OCI-LY3 (cell line): Measurements from ENCODE around the gene SIAH3.

Source experiments
- H2AFZ ChIP-seq: fragments of 200-600, 300-600 bp; shearing (Covaris generic); 2 replicates; pipeline ENCODE4 v1.6.0; 2014; ENCODE audit warnings: antibody characterized with exemption, low read depth, low read length
- H3K27ac ChIP-seq: fragments of 200-600, 300-600 bp; sonication (generic); 2 replicates; pipeline ENCODE4 v1.5.1; 2014; ENCODE audit warnings: mild to moderate bottlenecking, low read length, moderate library complexity, mixed read lengths
- H3K27me3 ChIP-seq: fragments of 200-600, 300-600 bp; sonication (generic); 2 replicates; pipeline ENCODE4 v1.6.1; 2014; ENCODE audit warnings: low read depth, low read length, mixed read lengths
- H3K36me3 ChIP-seq: fragments of 200-600, 300-600 bp; sonication (generic); replicated peaks from 2 replicates; pipeline ENCODE3; 2014; ENCODE audit warnings: low read depth, low read length, mixed read lengths
- H3K4me1 ChIP-seq: fragments of 300-600, 200-600 bp; sonication (generic); 2 replicates; pipeline ENCODE4 v1.6.1; 2014; ENCODE audit warnings: low read length, mixed read lengths
- H3K4me2 ChIP-seq: fragments of 200-600, 300-600 bp; sonication (generic); 2 replicates; pipeline ENCODE4 v1.6.1; 2014; ENCODE audit warnings: low read length, mixed read lengths
- H3K4me3 ChIP-seq: fragments of 300-600, 200-600 bp; sonication (generic); 2 replicates; pipeline ENCODE4 v1.5.1; 2014; ENCODE audit warnings: antibody characterized with exemption, mild to moderate bottlenecking, low read length, moderate library complexity
- H3K79me2 ChIP-seq: fragments of 300-600, 200-600 bp; shearing (Covaris generic); 2 replicates; pipeline ENCODE4 v1.6.1; 2014; ENCODE audit warnings: mild to moderate bottlenecking, low read length, mixed read lengths
- H3K9ac ChIP-seq: fragments of 300-600, 200-600 bp; shearing (Covaris generic); 2 replicates; pipeline ENCODE4 v1.6.0; 2014; ENCODE audit warnings: mild to moderate bottlenecking, low read length, moderate library complexity
- H3K9me3 ChIP-seq: fragments of 200-600, 300-600 bp; shearing (Covaris generic); 2 replicates; pipeline ENCODE4 v1.6.1; 2014; ENCODE audit warnings: low read length, mixed read lengths; ENCODE audit not compliant: insufficient read depth
- H4K20me1 ChIP-seq: fragments of 200-600, 300-600 bp; sonication (generic); 2 replicates; pipeline ENCODE4 v1.6.1; 2016; ENCODE audit warnings: low read length, mixed read lengths; ENCODE audit not compliant: insufficient read depth
- CTCF ChIP-seq: fragments of 200-600, 300-600 bp; sonication (generic); IDR thresholded peaks from 2 replicates; pipeline ENCODE4 v1.5.1; 2014; ENCODE audit warnings: antibody characterized with exemption, low read length, low read depth
- EZH2phosphoT487 ChIP-seq: fragments of 200-600 bp; shearing (Covaris generic); IDR thresholded peaks from 2 replicates; pipeline ENCODE4 v1.6.1; 2018; ENCODE audit warnings: antibody characterized with exemption, mixed run types, low read depth

SIAH3 gene

DNA sequence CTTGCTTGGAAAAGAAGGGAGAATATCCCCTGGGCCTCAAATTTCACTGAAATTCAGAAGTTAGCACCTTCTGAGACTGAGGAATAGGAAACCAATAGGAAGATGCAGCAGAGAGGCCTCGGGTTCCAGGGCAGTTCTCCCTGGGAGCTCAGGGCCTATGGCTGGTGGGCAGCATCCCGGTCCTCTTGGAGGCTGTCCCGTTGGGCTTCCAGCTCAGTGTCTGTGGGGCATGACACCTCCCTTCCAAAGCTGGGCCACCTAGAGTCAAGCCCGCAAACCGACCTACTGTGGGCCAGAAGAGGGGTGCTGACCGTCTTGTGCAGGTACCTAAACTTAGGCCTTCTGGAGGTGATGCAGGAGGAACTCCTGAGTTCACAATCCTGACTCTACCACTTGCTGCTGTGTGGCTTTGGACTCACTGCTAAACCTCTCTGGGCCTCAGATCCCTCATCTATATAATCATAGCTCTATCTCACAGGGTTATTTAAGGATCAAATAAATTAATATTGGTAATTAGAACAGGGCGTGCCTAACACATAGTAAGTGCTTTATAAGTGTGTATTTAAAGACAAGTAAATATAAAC, 17.1 kb downstream of the SIAH3 start:
- Histone ChIP-seq H3K36me3 (no peaks in the 10 kb centered on the region), H3K27ac (no peak overlapping the region), H3K27me3 (peaks cover 7% of the 10 kb centered on the region; the same call in 1 of the 2 replicates), H3K4me3 (no peak overlapping the region), H3K4me1 (peaks cover 6% of the 10 kb centered on the region; the same call in 1 of the 2 replicates), H4K20me1 (no peaks in the 10 kb centered on the region), H2AFZ (no peak overlapping the region), H3K9me3 (no peaks in the 10 kb centered on the region), H3K9ac (no peak overlapping the region), H3K4me2 (no peak overlapping the region), H3K79me2 (no peaks in the 10 kb centered on the region)
- TF ChIP-seq CTCF (no peak), EZH2phosphoT487 (no peak)

DNA sequence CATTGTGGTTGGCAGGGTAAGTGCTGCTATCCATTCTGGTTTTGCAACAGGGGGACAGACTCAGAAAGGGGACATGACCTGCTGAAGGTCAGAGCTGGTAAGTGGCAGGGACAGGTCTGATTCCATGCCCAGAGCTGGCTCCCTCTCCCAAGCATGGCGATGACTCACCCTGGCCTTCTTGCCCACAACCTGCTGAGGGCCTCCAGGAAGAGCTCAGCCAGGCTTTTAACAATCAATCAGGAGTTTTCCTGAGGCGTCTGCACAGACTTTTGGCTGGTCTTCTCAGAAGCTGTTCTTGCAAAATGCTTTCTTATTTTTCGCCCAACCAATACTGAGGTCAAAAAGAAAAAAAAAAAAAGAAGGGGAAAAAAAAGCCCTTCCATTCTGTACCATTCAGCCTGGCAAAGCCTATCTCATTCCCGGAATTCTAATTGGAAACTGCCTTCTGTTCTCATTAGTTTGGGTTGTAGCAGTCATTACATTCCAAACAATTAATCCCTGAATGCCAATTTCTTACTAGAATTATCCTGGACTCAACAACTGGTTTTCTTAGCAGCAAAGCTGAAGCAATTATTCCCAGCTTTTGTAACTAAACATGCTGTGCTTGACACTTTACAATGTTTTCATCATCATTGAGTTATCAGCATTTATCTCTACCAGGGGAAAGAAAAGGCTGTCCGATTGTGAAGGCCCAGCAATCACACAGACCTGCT, 17.7 kb downstream of the SIAH3 start:
- Histone ChIP-seq H2AFZ (no peak overlapping the region), H3K4me2 (no peak overlapping the region)

DNA sequence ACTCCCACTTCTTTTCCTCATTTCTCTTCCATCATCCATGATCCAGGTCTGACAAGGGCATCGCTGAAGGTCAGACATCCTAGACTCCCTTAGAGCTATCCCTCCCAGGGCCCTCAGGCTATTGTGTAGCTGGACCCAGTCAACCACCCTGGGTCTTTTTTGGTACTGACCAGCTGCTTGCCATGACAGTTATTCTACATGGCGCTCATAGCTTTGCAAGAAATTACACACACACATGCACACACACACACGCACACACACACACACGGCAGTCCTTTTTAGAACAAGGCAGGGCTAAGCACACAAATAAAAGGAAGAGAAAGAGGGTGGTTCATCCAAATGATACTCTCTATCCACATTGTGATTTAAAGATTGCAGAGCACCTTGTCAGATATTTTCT, 18.3 kb downstream of the SIAH3 start:
- no peak for TF ChIP-seq EZH2phosphoT487
- no peak for TF ChIP-seq CTCF
- peaks cover 6% of the 10 kb centered on the region; the same call in 1 of the 2 replicates for H3K4me1 ChIP-seq

More for the DNA sequence above, 17.7 kb downstream of the SIAH3 start:
- Histone ChIP-seq H3K79me2 (no peaks in the 10 kb centered on the region), H3K27me3 (peaks cover 7% of the 10 kb centered on the region; the same call in 1 of the 2 replicates), H3K4me3 (no peak overlapping the region), H3K36me3 (no peaks in the 10 kb centered on the region), H3K9ac (no peak overlapping the region), H3K9me3 (no peaks in the 10 kb centered on the region), H3K27ac (no peak overlapping the region), H3K4me1 (peaks cover 6% of the 10 kb centered on the region; the same call in 1 of the 2 replicates), H4K20me1 (no peaks in the 10 kb centered on the region)
- no peak for TF ChIP-seq EZH2phosphoT487

GRCh38 chr13:45831851-45832250, 19.7 kb downstream of the SIAH3 start:
- Histone ChIP-seq H3K4me2 (no peak overlapping the region), H3K27ac (no peak overlapping the region), H3K27me3 (peaks cover 7% of the 10 kb centered on the region; the same call in 1 of the 2 replicates), H3K79me2 (no peaks in the 10 kb centered on the region), H3K4me3 (no peak overlapping the region), H3K9me3 (no peaks in the 10 kb centered on the region), H4K20me1 (no peaks in the 10 kb centered on the region), H3K36me3 (no peaks in the 10 kb centered on the region), H3K4me1 (0 out of 2 replicates have a peak, but pooled peaks cover 2% of the 10 kb centered on the region), H3K9ac (no peak overlapping the region), H2AFZ (no peak overlapping the region)
- TF ChIP-seq CTCF = no peak
- no peak for TF ChIP-seq EZH2phosphoT487

More for the DNA sequence above, 18.3 kb downstream of the SIAH3 start:
- no peaks in the 10 kb centered on the region for H3K9me3 ChIP-seq
- no peak overlapping the region for H3K27ac ChIP-seq
- no peak overlapping the region for H3K4me2 ChIP-seq
- H3K79me2 ChIP-seq = no peaks in the 10 kb centered on the region
- H3K36me3 ChIP-seq = no peaks in the 10 kb centered on the region
- H3K27me3 ChIP-seq = peaks cover 7% of the 10 kb centered on the region; the same call in 1 of the 2 replicates
- H4K20me1 ChIP-seq = no peaks in the 10 kb centered on the region
- H3K4me3 ChIP-seq = no peak overlapping the region
- H3K9ac ChIP-seq = no peak overlapping the region
- no peak overlapping the region for H2AFZ ChIP-seq
